ACC112 (cell line): Measurements from ENCODE around the gene NR2F1.

Experiments
- H2AFZ ChIP-seq: fragments of 200-600 bp; sonication (generic); one replicate; pipeline ENCODE4 v1.6.0; 2017; ENCODE audit warnings: antibody characterized with exemption, low read length; ENCODE audit not compliant: unreplicated experiment
- H3K27ac ChIP-seq: fragments of 200-600 bp; sonication (generic); 2 replicates; pipeline ENCODE4 v1.5.1; 2014; ENCODE audit warnings: low read depth, mild to moderate bottlenecking, antibody characterized with exemption, low read length, moderate library complexity
- H3K27me3 ChIP-seq: fragments of 200-600 bp; sonication (generic); 2 replicates; pipeline ENCODE4 v1.6.1; 2014; ENCODE audit warnings: mild to moderate bottlenecking, antibody characterized with exemption, low read length, moderate library complexity, mixed read lengths; ENCODE audit not compliant: insufficient read depth
- H3K36me3 ChIP-seq: fragments of 200-600 bp; sonication (generic); 2 replicates; pipeline ENCODE4 v1.6.1; 2016; ENCODE audit warnings: mild to moderate bottlenecking, antibody characterized with exemption, low read length, moderate library complexity, mixed read lengths; ENCODE audit not compliant: insufficient read depth
- H3K4me1 ChIP-seq: fragments of 200-600 bp; sonication (generic); one replicate; pipeline ENCODE4 v1.6.1; 2016; ENCODE audit warnings: low read length, mixed read lengths; ENCODE audit not compliant: insufficient read depth, unreplicated experiment, control insufficient read depth
- H3K4me3 ChIP-seq: fragments of 200-600 bp; sonication (generic); 2 replicates; pipeline ENCODE4 v1.5.1; 2014; ENCODE audit warnings: mild to moderate bottlenecking, low read depth, low read length
- H3K79me2 ChIP-seq: fragments of 200-600 bp; sonication (generic); one replicate; pipeline ENCODE4 v1.6.0; 2016; ENCODE audit warnings: low read length; ENCODE audit not compliant: control insufficient read depth, unreplicated experiment, insufficient read depth

NR2F1 gene

GRCh38 chr5:93601071-93601801 lies 18.2 kb downstream of the NR2F1 start:
- H3K27me3 ChIP-seq: 0 out of 2 replicates have a peak, but pooled peaks cover 2% of the 10 kb centered on the region

GRCh38 chr5:93601802-93602155 lies 18.8 kb downstream of the NR2F1 start:
- Histone ChIP-seq H3K27ac (no peak overlapping the region), H3K27me3 (0 out of 2 replicates have a peak, but pooled peaks cover 2% of the 10 kb centered on the region), H2AFZ (no peak overlapping the region), H3K36me3 (no peaks in the 10 kb centered on the region), H3K4me1 (peaks cover 3% of the 10 kb centered on the region), H3K79me2 (no peaks in the 10 kb centered on the region), H3K4me3 (no peak overlapping the region)

More at GRCh38 chr5:93601071-93601801, 18.2 kb downstream of the NR2F1 start:
- no peak overlapping the region for H3K27ac ChIP-seq
- no peaks in the 10 kb centered on the region for H3K79me2 ChIP-seq
- no peak overlapping the region for H2AFZ ChIP-seq
- no peaks in the 10 kb centered on the region for H3K36me3 ChIP-seq
- no peaks in the 10 kb centered on the region for H3K4me1 ChIP-seq
- no peak overlapping the region for H3K4me3 ChIP-seq

- Histone ChIP-seq H2AFZ (no peak overlapping the region), H3K4me3 (no peak overlapping the region), H3K27me3 (0 out of 2 replicates have a peak, but pooled peaks cover 2% of the 10 kb centered on the region), H3K27ac (no peak overlapping the region), H3K4me1 (peaks cover 9% of the 10 kb centered on the region), H3K79me2 (no peaks in the 10 kb centered on the region), H3K36me3 (no peaks in the 10 kb centered on the region)
These were observed 19.4 kb downstream of the NR2F1 start for GRCh38 chr5:93602241-93603077.

- Histone ChIP-seq H3K4me3 (no peak overlapping the region), H3K27me3 (peaks cover 9% of the 10 kb centered on the region; the same call in 1 of the 2 replicates), H3K36me3 (no peaks in the 10 kb centered on the region), H3K27ac (no peak overlapping the region), H2AFZ (no peak overlapping the region), H3K4me1 (peaks cover 12% of the 10 kb centered on the region), H3K79me2 (no peaks in the 10 kb centered on the region)
These were observed 20.2 kb downstream of the NR2F1 start for GRCh38 chr5:93603078-93603792.

- H3K4me3 ChIP-seq: peak overlapping the region; percentile 60
- no peaks in the 10 kb centered on the region for H3K36me3 ChIP-seq
- no peaks in the 10 kb centered on the region for H3K79me2 ChIP-seq
- no peak overlapping the region for H3K27ac ChIP-seq
- H3K4me1 ChIP-seq: peaks cover 12% of the 10 kb centered on the region
- H3K27me3 ChIP-seq: peaks cover 17% of the 10 kb centered on the region
- H2AFZ ChIP-seq: no peak overlapping the region
These were observed 21.0 kb downstream of the NR2F1 start for GRCh38 chr5:93603793-93604643.

- no peaks in the 10 kb centered on the region for H3K36me3 ChIP-seq
- H2AFZ ChIP-seq: no peak overlapping the region
- H3K4me1 ChIP-seq: peaks cover 12% of the 10 kb centered on the region
- H3K27ac ChIP-seq: no peak overlapping the region
- no peaks in the 10 kb centered on the region for H3K79me2 ChIP-seq
- peaks cover 25% of the 10 kb centered on the region for H3K27me3 ChIP-seq
- no peak overlapping the region for H3K4me3 ChIP-seq
These were observed 21.9 kb downstream of the NR2F1 start for GRCh38 chr5:93604644-93605515.

GRCh38 chr5:93606382-93606752 lies 23.3 kb downstream of the NR2F1 start:
- peaks cover 40% of the 10 kb centered on the region for H3K27me3 ChIP-seq
- no peaks in the 10 kb centered on the region for H3K79me2 ChIP-seq
- no peak overlapping the region for H3K27ac ChIP-seq
- no peak overlapping the region for H3K4me3 ChIP-seq
- no peak overlapping the region for H2AFZ ChIP-seq
- H3K36me3 ChIP-seq: no peaks in the 10 kb centered on the region
- H3K4me1 ChIP-seq: peaks cover 12% of the 10 kb centered on the region

- peaks cover 12% of the 10 kb centered on the region for H3K4me1 ChIP-seq
- no peak overlapping the region for H3K27ac ChIP-seq
- no peak overlapping the region for H3K4me3 ChIP-seq
- no peaks in the 10 kb centered on the region for H3K36me3 ChIP-seq
- H2AFZ ChIP-seq: no peak overlapping the region
- H3K79me2 ChIP-seq: no peaks in the 10 kb centered on the region
- H3K27me3 ChIP-seq: peaks cover 51% of the 10 kb centered on the region
These were observed 24.6 kb downstream of the NR2F1 start for GRCh38 chr5:93607367-93608258.

GRCh38 chr5:93608855-93609254 lies 25.8 kb downstream of the NR2F1 start:
- Histone ChIP-seq H3K27ac (no peak overlapping the region), H3K4me1 (peaks cover 12% of the 10 kb centered on the region), H3K27me3 (peaks cover 64% of the 10 kb centered on the region), H3K36me3 (no peaks in the 10 kb centered on the region), H2AFZ (no peak overlapping the region), H3K79me2 (no peaks in the 10 kb centered on the region), H3K4me3 (no peak overlapping the region)
